HK-2 (cell line): ENCODE results near the gene KPNA1.
"Not testable (repeated sequence)": the region's sequence is repeated elsewhere in the genome, so short reads cannot be mapped to it uniquely, and the experiment has no call there.

Source experiments
- DNase-seq: peaks from one replicate; pipeline ENCODE4 v3.0.0-alpha.2; 2018; ENCODE audit not compliant: unreplicated experiment

KPNA1 gene

DNA sequence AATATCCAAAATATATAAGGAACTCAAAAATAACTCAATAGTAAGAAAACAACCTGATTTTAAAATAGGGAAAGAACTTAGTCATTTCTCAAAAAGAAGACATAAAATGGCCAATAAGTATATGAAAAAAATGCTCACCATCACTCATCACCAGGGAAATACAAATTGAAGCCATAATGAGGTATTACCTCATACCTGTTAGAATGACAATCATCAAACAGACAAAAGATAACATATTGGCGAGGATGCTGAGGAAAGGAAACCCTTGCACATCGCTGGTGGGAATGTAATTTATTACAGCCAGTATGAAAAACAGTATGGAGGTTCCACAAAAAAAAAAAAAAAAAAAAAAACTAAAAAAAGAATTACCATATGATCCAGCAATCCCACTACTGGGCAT is 38.2 kb downstream of the KPNA1 start:
- DNase-seq, result no peak

DNA sequence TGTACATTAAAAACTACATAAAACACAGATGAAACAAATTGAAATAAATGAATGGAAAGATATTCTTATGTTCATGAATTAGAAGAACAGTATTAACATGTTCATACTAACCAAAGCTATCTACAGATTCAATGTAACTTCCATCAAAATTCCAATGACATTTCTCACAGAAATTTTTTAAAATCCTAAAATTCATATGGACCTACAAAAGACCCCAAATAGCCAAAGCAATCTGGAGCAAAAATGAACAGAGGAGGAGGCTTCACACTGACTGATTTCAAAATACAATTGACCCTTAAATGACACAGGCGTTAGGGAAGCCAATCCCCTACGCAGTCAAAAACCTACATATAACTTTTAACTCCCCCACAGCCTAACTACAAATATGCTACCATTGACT is 39.4 kb downstream of the KPNA1 start:
- DNase-seq, result no peak

DNA sequence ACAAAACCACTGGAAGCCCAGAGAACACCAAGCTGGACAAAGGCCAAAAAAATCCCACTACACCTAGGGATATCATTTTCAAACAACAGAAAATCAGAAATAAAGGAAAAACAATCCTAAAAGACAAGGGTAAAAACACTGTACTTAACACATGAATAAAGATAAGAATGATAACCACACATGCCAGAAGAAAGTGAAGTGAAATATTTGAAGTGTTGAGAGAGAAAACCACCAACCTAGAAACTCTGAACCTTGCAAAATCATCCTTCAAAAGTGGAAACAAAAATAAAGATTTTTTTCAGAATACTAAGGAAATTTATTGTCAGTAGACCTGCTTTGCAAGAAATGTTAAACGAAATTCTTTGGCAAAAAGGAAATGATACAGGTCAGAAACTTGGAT is 45.1 kb downstream of the KPNA1 start:
- DNase-seq, result no peak

GRCh38 chr3:122468896-122469533 is 45.7 kb downstream of the KPNA1 start:
- DNase-seq, result no peak

GRCh38 chr3:122466701-122467240 is 48.0 kb downstream of the KPNA1 start:
- no peak for DNase-seq

DNA sequence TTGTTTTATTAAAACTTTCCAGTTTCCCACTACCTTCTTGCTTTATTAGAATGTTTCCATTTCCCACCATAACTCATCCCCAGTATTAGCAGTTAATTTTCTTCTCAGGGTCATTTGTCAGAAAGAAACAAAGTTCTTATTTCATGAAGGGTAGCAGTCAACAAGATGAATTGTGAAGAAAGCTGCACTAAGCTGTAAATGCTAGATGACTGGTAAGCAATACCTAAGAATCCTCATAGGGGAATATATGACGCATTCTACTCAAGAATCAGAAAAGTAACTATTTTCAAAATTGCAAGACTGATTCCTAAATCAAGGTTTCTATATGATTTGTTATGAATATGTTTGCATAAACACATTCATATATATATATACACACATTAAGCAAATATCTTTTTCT is 50.1 kb downstream of the KPNA1 start:
- no peak for DNase-seq

DNA sequence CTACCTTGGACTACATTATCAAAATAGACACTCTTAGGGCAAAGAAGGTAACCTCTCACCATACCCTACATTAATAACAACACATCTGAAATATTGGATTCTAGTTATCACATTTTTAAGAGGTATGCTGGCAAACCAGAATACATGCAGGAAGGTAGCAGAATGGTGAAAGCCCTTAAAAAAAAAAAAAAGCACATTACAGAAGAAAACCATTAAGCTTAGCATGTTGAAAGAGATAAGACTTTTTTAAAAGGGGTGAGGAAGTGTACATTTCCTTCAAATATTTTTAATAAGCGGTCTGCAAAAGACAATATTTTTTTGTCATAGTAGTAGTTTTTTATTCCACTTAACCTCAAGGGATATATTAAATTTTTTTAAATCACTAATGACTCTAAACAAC is 52.3 kb downstream of the KPNA1 start:
- no peak for DNase-seq

- DNase-seq, result no peak
These were observed 52.9 kb downstream of the KPNA1 start for GRCh38 chr3:122461806-122462205.

GRCh38 chr3:122458992-122459391 is 55.7 kb downstream of the KPNA1 start:
- DNase-seq, result no peak

DNA sequence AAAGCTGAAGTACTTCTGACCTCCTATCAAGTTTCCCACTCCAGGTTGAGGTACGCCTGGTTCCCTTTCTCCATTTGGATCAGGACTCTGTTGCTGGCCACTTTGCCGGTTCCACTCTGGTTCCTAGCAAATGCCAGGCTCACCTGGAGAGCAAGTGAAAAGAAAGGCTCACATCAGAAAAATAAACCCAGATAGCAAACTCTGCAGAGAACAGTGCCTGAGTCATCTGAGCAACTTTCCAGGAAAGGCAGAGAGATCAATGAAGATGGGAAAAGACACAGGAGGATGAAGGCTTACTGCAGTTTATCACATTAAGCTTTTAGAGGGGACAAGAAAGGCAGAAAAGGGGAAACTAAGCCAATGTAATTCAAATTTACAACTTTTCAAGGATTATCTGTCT is 57.0 kb downstream of the KPNA1 start:
- no peak for DNase-seq

DNA sequence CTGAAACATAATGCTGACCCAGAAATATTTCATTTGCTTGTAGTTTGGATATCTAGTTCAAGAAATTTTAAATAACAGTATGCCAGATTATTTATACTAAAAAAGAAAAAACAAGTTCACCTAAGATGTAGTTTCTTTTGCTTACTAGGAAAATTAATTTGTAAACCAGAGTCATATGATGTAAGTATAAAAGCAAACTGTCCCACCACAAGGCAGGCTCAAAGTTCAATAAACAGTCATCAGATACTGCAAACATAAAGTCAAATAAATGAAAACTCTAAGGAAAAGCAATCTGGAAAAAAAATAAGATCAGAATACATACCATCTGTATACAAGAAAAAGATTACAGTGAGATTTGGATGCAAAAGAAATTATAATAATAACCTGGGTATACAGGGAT is 58.7 kb downstream of the KPNA1 start:
- DNase-seq, result no peak

DNA sequence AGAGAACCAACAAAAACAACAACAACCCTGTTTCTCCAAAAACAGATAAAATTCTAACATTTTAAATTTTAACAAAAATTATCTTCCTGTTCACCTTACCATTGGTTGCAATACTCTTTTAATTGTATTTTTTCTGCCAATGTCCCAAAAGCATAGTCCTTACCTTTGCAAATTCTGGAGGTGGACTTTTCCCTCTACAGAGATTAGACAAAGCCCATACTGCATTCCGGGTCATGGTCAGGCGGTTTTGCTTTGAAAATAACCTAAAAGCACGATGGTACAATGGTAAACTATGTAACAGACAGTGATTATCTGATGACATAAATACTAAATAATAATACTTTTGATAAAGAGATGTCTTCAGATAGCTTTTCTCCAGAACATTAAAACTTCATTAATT is 63.4 kb downstream of the KPNA1 start:
- DNase-seq, result no peak

GRCh38 chr3:122448218-122448617 is 66.5 kb downstream of the KPNA1 start:
- not testable (repeated sequence) for DNase-seq

DNA sequence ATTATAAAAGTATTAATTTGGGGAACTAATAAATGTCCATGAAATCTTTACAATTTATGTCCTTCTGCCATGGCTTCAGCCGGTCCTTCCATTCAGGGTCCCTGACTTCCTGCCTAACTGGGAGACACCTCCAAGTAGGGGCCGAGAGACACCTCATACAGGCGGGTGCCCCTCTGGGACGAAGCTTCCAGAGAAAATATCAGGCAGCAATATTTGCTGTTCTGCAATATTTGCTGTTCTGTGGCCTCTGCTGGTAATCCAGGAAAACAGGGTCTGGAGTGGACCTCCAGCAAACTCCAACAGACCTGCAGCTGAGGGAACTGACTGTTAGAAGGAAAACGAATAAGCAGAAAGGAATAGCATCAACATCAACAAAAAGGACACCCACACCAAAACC is 70.2 kb downstream of the KPNA1 start:
- DNase-seq, result not testable (repeated sequence)

- not testable (repeated sequence) for DNase-seq
These were observed 70.8 kb downstream of the KPNA1 start for GRCh38 chr3:122443762-122444490.

DNA sequence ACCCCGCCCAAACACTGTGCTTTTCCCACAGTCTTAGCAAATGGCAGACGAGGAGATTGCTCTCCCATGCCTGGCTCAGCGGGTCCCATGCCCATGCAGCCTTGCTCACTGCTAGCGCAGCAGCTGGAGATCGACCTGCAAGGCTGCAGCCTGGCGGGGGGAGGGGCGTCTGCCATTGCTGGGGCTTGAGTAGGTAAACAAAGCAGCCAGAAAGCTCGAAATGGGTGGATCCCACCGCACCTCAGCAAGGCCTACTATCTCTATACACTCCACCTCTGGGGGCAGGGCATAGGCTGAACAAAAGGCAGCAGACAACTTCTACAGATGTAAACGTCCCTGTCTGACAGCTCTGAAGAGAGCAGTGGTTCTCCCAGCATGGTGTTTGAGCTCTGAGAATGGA is 71.6 kb downstream of the KPNA1 start:
- DNase-seq, result no peak

DNA sequence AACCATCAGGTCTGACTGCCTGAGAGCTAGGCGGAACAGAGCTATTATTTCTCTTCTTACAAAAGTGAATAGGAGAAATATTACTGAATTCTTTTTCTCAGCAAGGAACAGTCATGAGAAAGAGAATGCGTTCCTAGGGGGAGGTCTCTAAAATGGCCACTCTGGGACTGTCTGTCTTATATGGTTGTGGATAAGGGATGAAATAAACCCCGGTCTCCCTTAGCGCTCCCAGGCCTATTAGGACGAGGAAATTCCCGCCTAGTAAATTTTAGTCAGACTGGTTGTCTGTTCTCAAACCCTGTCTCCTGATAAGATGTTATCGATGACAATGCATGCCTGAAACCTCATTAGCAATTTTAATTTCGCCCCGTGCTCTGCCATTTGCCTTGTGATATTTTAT is 78.8 kb downstream of the KPNA1 start:
- DNase-seq, result no peak

- no peak for DNase-seq
These were observed 84.4 kb downstream of the KPNA1 start for GRCh38 chr3:122430371-122430770.

DNA sequence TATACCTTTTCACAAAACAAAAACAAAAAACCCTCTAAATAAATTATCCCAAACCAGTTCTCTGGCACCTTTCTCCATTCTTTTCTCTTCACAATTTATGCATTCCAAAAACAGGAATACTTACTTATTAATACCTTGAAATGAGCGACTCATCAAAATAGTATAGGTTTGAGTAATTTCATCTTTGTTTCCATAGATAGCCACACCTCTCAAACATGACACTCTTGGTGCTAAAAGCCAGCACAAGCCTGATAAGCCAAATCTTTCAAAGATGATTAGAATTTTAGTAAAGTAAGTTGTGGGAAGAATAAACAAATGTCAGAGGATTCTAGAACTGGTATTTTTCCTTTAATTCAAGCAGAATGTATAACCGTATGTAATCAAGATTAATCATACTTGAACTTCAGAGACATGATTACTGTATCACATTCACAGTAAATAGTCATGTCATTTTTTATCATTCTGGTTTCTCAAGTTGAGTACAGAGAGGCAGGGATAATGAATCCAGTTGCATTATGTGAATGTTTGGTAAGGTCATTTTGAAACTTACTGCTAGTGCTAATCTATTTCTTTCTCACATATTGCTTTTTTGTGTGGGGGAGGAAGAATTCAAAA is 86.8 kb downstream of the KPNA1 start:
- DNase-seq, result no peak

DNA sequence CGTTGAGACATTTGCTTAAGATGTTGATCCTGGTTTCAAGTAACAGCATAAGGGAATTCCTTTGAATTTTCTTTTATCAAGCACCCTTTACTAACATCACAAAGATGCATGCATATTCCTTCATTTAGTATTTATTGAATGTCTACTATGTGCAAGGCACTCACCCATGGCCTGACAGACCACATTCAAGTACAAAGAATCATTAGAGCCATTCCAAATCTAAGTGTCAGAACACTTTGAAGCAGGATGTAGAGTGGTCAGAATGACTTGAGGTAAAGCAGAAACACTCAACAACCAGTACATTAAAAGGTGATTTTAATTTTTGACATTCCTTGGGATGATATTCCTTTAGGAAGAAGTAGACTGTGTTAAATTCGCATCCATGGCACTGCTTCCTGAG is 92.9 kb downstream of the KPNA1 start:
- DNase-seq, result no peak

- DNase-seq, result no peak
These were observed 93.6 kb downstream of the KPNA1 start for GRCh38 chr3:122421101-122421500.

- no peak for DNase-seq
These were observed 97.8 kb downstream of the KPNA1 start for GRCh38 chr3:122416966-122417365.
